K562 (cell line): ENCODE data around the gene SLC16A4. TPM values are rescaled to one million over a fixed set of nuclear protein-coding genes. Genes with fewer than 3 reads are reported as not detected.

Experiments used
- BRD4 ChIP-seq: fragments of 200-600 bp; sonication (generic); IDR thresholded peaks from 2 replicates; pipeline ENCODE4 v1.6.1; 2017; ENCODE audit warnings: inconsistent platforms
- CCAR2 ChIP-seq: fragments of 200-400 bp; formaldehyde crosslinking; IDR thresholded peaks from 2 replicates; pipeline ENCODE4 v1.6.1; 2017; ENCODE audit warnings: mild to moderate bottlenecking, low read depth, low read length
- CHD4 ChIP-seq: fragments of 200-600 bp; sonication (generic); IDR thresholded peaks from 3 replicates; pipeline ENCODE4 v1.6.1; 2012; ENCODE audit warnings: low read depth, mild to moderate bottlenecking, mixed read lengths, low read length, inconsistent platforms; ENCODE audit not compliant: insufficient read depth, insufficient replicate concordance, poor library complexity, severe bottlenecking
- CREM ChIP-seq: IDR thresholded peaks from 2 replicates; pipeline ENCODE4 v1.6.1; 2014; ENCODE audit warnings: antibody characterized with exemption, low read depth
- FOXM1 ChIP-seq, 2 experiments: fragments of 450-650 bp in 1 of 2; sonication (generic) in 1 of 2; formaldehyde crosslinking in 1 of 2; IDR thresholded peaks; 2 replicates each; pipeline versions ENCODE4 v1.6.1 to v1.9.0; 2017 to 2022; ENCODE audit warnings: low read depth in 2 of 2, mild to moderate bottlenecking in 2 of 2, missing genetic modification reagents in 1 of 2, moderate library complexity in 1 of 2
- KAT8 ChIP-seq: fragments of 450-650 bp; IDR thresholded peaks from 2 replicates; pipeline ENCODE4 v1.6.1; 2016; ENCODE audit warnings: low read depth, mild to moderate bottlenecking
- MAX ChIP-seq: sonication (generic); formaldehyde crosslinking; IDR thresholded peaks from 2 replicates; pipeline ENCODE4 v1.9.0; 2022; ENCODE audit warnings: mild to moderate bottlenecking, missing genetic modification reagents
- MEIS2 ChIP-seq: fragments of 450-650 bp; IDR thresholded peaks from 2 replicates; pipeline ENCODE4 v1.6.1; 2014; ENCODE audit warnings: mild to moderate bottlenecking; ENCODE audit not compliant: partially characterized antibody
- NR2C1 ChIP-seq, 2 experiments: fragments of 450-650 bp; IDR thresholded peaks; 2 replicates each; pipeline ENCODE4 v1.6.1; 2017; ENCODE audit warnings: mild to moderate bottlenecking in 2 of 2, antibody characterized with exemption in 1 of 2, inconsistent platforms in 1 of 2, missing compliant biosample characterization in 1 of 2, missing genetic modification characterization in 1 of 2
- POLR3A ChIP-seq: IDR thresholded peaks from 2 replicates; pipeline ENCODE4 v1.6.1; 2011; ENCODE audit warnings: borderline replicate concordance, mild to moderate bottlenecking, moderate library complexity; ENCODE audit not compliant: insufficient read length, insufficient read depth; ENCODE audit errors: extremely low read depth
- SUPT5H ChIP-seq: fragments of 450-650 bp; IDR thresholded peaks from 2 replicates; pipeline ENCODE4 v1.6.1; 2016
- TFE3 ChIP-seq: fragments of 450-650 bp; formaldehyde crosslinking; IDR thresholded peaks from 2 replicates; pipeline ENCODE4 v1.4.0; 2020; ENCODE audit warnings: mild to moderate bottlenecking, mixed read lengths
- U2AF2 ChIP-seq: fragments of 200-400 bp; formaldehyde crosslinking; optimal IDR thresholded peaks from 2 replicates; pipeline ENCODE3; 2017; ENCODE audit warnings: low read depth, mild to moderate bottlenecking, low read length
- ZNF124 ChIP-seq: sonication (generic); formaldehyde crosslinking; IDR thresholded peaks from 2 replicates; pipeline ENCODE4 v1.8.1; 2022; ENCODE audit warnings: missing genetic modification reagents
- ZNF174 ChIP-seq: fragments of 250-450 bp; sonication (Bioruptor Pico); IDR thresholded peaks from 2 replicates; pipeline ENCODE4 v1.4.0; 2020; ENCODE audit warnings: mild to moderate bottlenecking
- ZNF239 ChIP-seq: fragments of 250-450 bp; sonication (Bioruptor Pico); IDR thresholded peaks from 2 replicates; pipeline ENCODE4 v1.4.0; 2020; ENCODE audit warnings: mild to moderate bottlenecking
- ZNF695 ChIP-seq: fragments of 450-650 bp; formaldehyde crosslinking; IDR thresholded peaks from 2 replicates; pipeline ENCODE4 v1.4.0; 2020; ENCODE audit warnings: mild to moderate bottlenecking, moderate library complexity
- ZNF766 ChIP-seq: fragments of 200-800 bp; sonication (Bioruptor generic); conservative IDR thresholded peaks from 2 replicates; pipeline ENCODE4 v1.6.1; 2016; ENCODE audit warnings: missing genetic modification characterization, missing compliant biosample characterization
- polyA plus RNA-seq, 8 experiments: library from polyadenylated mRNA; depleted of rRNA in 4 of 8; stranded (reverse) in 5 of 8; unstranded in 3 of 8; fragments of >200 nt; fragmentation: Nextera tagmentation in 2 of 8; fragmentation: Illumina TruSeq in 1 of 8; extraction: Ambion mirVana in 2 of 8; extraction: Trizol in 1 of 8; gene quantifications; 2 replicates each; pipeline versions ENCODE4 v1.2.1 to v1.2.3, GENCODE V29; 2011 to 2014; ENCODE audit warnings: inconsistent platforms in 1 of 8, missing spikeins in 1 of 8
- total RNA-seq, 7 experiments: library from RNA; depleted of rRNA in 6 of 7; stranded (reverse); fragments of >200 nt in 6 of 7; fragmentation: Illumina TruSeq in 2 of 7; extraction: Trizol in 2 of 7; gene quantifications; 2 replicates each; pipeline versions ENCODE4 v1.2.1 to v1.2.3, GENCODE V29; 2011 to 2021; ENCODE audit warnings: low replicate concordance in 1 of 7
- TF ChIP-seq, protein P1 (sequence below), 2 experiments: fragments of 150-350 bp in 1 of 2; IDR thresholded peaks; 2 replicates each; pipeline ENCODE4 v1.6.1; 2012 to 2016; ENCODE audit warnings: low read depth in 2 of 2, low read length in 2 of 2, mild to moderate bottlenecking in 1 of 2, moderate library complexity in 1 of 2

The SLC16A4 gene
- total and polyA plus RNA-seq, 9 of the 15 experiments (the other 6 are each of a cell fraction or from before 2014, with no cell fraction given), result 0.04 to 0.31 (median 0.18) TPM; not detected in 1

DNA sequence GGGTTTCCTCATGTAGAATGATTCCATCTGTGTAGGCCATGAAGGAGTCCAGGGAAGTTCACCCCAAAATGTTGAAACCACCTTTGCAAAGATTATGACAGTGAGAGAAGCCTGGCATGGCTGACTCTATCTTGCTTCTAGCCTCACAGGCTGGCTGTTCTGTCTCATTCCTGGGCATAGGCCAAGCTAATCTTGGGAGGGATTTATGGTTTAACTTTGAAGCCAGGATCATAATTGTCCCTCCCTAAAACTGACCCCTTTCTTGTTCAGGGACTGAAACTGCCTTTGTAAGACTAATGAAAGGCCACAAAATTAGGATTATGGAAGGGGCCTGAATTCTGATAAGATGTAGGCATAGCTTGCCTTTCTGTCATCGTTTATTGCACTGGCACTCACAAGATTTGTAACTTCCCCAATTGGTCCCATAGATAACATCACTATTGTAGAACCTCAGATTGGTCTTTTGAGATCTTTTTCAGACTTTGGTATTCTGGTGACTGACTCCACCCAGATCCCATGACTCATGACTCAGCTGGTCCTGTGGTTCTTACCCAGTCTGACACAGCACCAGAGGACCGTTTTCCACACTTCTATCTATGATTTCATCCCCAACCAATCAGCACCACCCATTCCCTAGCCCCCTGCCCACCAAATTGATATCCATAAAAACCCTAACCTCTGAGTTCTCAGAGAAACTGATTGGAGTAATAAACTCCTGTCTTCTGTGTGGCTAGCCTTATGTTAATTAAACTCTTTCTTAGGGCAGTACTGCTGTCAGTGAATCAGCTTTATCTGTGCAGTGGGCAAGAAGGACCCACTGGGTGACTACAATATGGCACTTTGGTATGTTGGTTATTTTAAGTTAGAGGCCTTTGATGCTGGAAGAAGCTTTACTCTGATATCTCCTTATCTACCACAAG lies 30.3 kb upstream of the SLC16A4 start (continued):
- no peak for TF ChIP-seq ZNF695 (CRISPR knock-in tag)
- TF ChIP-seq MEIS2, result peak; percentile 79
- no peak for TF ChIP-seq ZNF124 (CRISPR knock-in tag)
- TF ChIP-seq SUPT5H, result no peak
- TF ChIP-seq, protein P1, sequence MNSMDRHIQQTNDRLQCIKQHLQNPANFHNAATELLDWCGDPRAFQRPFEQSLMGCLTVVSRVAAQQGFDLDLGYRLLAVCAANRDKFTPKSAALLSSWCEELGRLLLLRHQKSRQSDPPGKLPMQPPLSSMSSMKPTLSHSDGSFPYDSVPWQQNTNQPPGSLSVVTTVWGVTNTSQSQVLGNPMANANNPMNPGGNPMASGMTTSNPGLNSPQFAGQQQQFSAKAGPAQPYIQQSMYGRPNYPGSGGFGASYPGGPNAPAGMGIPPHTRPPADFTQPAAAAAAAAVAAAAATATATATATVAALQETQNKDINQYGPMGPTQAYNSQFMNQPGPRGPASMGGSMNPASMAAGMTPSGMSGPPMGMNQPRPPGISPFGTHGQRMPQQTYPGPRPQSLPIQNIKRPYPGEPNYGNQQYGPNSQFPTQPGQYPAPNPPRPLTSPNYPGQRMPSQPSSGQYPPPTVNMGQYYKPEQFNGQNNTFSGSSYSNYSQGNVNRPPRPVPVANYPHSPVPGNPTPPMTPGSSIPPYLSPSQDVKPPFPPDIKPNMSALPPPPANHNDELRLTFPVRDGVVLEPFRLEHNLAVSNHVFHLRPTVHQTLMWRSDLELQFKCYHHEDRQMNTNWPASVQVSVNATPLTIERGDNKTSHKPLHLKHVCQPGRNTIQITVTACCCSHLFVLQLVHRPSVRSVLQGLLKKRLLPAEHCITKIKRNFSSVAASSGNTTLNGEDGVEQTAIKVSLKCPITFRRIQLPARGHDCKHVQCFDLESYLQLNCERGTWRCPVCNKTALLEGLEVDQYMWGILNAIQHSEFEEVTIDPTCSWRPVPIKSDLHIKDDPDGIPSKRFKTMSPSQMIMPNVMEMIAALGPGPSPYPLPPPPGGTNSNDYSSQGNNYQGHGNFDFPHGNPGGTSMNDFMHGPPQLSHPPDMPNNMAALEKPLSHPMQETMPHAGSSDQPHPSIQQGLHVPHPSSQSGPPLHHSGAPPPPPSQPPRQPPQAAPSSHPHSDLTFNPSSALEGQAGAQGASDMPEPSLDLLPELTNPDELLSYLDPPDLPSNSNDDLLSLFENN (IDR thresholded peaks at IDR 0.05; ENCODE audit: low read depth in 2 of 2, low read length in 2 of 2), result no peak
- TF ChIP-seq CCAR2, result no peak
- TF ChIP-seq NR2C1 (IDR thresholded peaks at IDR 0.05), result no peak
- no peak for TF ChIP-seq NR2C1 (tag; IDR thresholded peaks at IDR 0.05)
- 0 out of 2 replicates have a peak, but pooled peaks have one; percentile 52 for TF ChIP-seq ZNF766 (CRISPR knock-in tag)
- TF ChIP-seq MAX (CRISPR knock-in tag), result no peak
- TF ChIP-seq CREM, result no peak
- no peak for TF ChIP-seq KAT8
- TF ChIP-seq TFE3 (CRISPR knock-in tag), result peak; percentile 66
- TF ChIP-seq ZNF239 (CRISPR knock-in tag), result no peak
- no peak for TF ChIP-seq U2AF2
- no peak for TF ChIP-seq BRD4
- no peak for TF ChIP-seq FOXM1 (IDR thresholded peaks at IDR 0.05; ENCODE audit: low read depth)
- no peak for TF ChIP-seq FOXM1 (CRISPR knock-in tag; IDR thresholded peaks at IDR 0.05; ENCODE audit: low read depth)
- TF ChIP-seq ZNF174 (CRISPR knock-in tag), result no peak
- TF ChIP-seq CHD4, result no peak
- TF ChIP-seq POLR3A, result no peak
